SK-N-SH treated with all-trans-retinoic acid at 6 μM for 48 hours (cell line): ENCODE data around the gene XPR1.

ENCODE experiments used
- BACH2 ChIP-seq: fragments of 250-450 bp; sonication (Bioruptor Pico); IDR thresholded peaks from 2 replicates; pipeline ENCODE4 v1.9.0; 2021; ENCODE audit warnings: mild to moderate bottlenecking, borderline replicate concordance
- CREB5 ChIP-seq: fragments of 250-450 bp; sonication (Bioruptor Pico); IDR thresholded peaks from 2 replicates; pipeline ENCODE4 v1.5.1; 2020; ENCODE audit warnings: low read depth, mild to moderate bottlenecking, moderate library complexity
- OSR1 ChIP-seq: fragments of 250-450 bp; sonication (Bioruptor Pico); IDR thresholded peaks from 2 replicates; pipeline ENCODE4 v1.8.0; 2022; ENCODE audit warnings: moderate library complexity, mild to moderate bottlenecking, inconsistent platforms
- RARB ChIP-seq: fragments of 250-450 bp; sonication (Bioruptor Pico); IDR thresholded peaks from 2 replicates; pipeline ENCODE4 v1.8.0; 2021; ENCODE audit warnings: mild to moderate bottlenecking, moderate library complexity
- TCF4 ChIP-seq: fragments of 250-450 bp; sonication (Bioruptor Pico); IDR thresholded peaks from 2 replicates; pipeline ENCODE4 v1.8.0; 2021; ENCODE audit warnings: mild to moderate bottlenecking, moderate library complexity, borderline replicate concordance
- ZC3H10 ChIP-seq: fragments of 250-450 bp; sonication (Bioruptor Pico); IDR thresholded peaks from 2 replicates; pipeline ENCODE4 v1.5.1; 2021; ENCODE audit warnings: mild to moderate bottlenecking, moderate library complexity
- ZFP3 ChIP-seq: fragments of 250-450 bp; sonication (Bioruptor Pico); IDR thresholded peaks from 2 replicates; pipeline ENCODE4 v1.5.0; 2020; ENCODE audit warnings: mild to moderate bottlenecking, moderate library complexity
- ZNF70 ChIP-seq: fragments of 450-650 bp; formaldehyde crosslinking; IDR thresholded peaks from 2 replicates; pipeline ENCODE4 v1.5.0; 2020; ENCODE audit warnings: mild to moderate bottlenecking, moderate library complexity
- ZNF8 ChIP-seq: fragments of 450-650 bp; formaldehyde crosslinking; IDR thresholded peaks from 2 replicates; pipeline ENCODE4 v1.5.0; 2020; ENCODE audit warnings: mild to moderate bottlenecking, moderate library complexity
- TF ChIP-seq, protein P1 (sequence below): fragments of 250-450 bp; sonication (Bioruptor Pico); IDR thresholded peaks from 2 replicates; pipeline ENCODE4 v1.8.0; 2020; ENCODE audit warnings: mild to moderate bottlenecking, moderate library complexity, borderline replicate concordance

DNA sequence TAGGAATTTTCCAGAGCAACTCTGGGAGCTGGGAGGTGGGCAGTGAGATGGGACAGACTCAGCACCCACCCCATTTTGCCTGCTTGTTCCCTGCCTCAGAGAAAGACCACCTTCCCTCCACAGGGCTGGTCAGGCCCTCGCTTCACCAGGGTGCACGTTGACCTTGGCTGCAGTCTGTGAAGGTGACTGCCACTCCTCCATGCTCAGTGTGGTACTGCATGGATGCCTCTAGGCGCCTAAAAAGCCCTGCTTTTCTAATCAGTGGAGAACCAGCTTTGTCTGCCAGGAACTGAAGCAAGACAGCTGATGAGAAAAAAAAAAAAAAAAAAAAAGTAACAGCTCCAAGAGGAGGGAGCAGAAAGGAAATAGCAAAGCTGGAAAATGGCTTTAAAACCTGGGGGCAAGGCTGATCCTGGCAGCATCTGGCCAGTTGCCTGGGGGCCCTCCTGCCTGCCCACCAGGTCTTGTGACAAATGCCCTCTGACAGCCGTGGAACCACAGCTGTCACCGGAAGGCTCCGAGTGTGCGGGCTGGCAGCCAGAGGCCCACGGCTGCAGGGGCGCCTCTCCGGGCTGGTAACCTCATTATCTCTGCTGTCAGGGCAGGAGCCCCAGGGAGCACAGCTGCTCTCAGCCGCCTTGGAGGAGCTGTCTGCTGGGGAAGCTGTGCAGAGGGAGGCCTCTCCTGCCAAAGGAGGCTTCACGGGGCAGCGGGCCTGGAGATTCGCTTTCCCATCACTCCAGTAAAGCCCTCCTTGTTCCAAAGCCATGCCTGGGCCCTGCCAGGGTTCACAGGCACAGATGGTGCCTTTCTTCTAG lies 294.6 kb downstream of the XPR1 start:
- TF ChIP-seq OSR1 (CRISPR knock-in tag) (no peak), ZNF70 (CRISPR knock-in tag) (no peak), TCF4 (peak; percentile 76; the same call in 1 of the 2 replicates), RARB (CRISPR knock-in tag) (no peak), ZNF8 (CRISPR knock-in tag) (no peak), ZC3H10 (CRISPR knock-in tag) (no peak), BACH2 (CRISPR knock-in tag) (no peak), CREB5 (no peak), ZFP3 (CRISPR knock-in tag) (0 out of 2 replicates have a peak, but pooled peaks have one; percentile 33)
- TF ChIP-seq, protein P1, sequence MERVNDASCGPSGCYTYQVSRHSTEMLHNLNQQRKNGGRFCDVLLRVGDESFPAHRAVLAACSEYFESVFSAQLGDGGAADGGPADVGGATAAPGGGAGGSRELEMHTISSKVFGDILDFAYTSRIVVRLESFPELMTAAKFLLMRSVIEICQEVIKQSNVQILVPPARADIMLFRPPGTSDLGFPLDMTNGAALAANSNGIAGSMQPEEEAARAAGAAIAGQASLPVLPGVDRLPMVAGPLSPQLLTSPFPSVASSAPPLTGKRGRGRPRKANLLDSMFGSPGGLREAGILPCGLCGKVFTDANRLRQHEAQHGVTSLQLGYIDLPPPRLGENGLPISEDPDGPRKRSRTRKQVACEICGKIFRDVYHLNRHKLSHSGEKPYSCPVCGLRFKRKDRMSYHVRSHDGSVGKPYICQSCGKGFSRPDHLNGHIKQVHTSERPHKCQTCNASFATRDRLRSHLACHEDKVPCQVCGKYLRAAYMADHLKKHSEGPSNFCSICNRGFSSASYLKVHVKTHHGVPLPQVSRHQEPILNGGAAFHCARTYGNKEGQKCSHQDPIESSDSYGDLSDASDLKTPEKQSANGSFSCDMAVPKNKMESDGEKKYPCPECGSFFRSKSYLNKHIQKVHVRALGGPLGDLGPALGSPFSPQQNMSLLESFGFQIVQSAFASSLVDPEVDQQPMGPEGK = no peak
